Ascending aorta (tissue), 2 donors: ENCODE results near the gene CCBE1. TPM values are rescaled to one million over a fixed set of nuclear protein-coding genes. Genes with fewer than 3 reads are reported as not detected.

Source experiments
- DNase-seq, 2 donors: peaks; one replicate each; pipeline ENCODE4 v3.0.0-alpha.2; 2019; ENCODE audit warnings: low spot score in 2 of 2
- H3K27ac ChIP-seq, 2 donors: fragments of 200-600 bp; sonication (generic); one replicate each; pipeline ENCODE4 v1.5.1; 2016 to 2017; ENCODE audit warnings: mild to moderate bottlenecking in 1 of 2
- H3K27me3 ChIP-seq: fragments of 200-600 bp; sonication (generic); one replicate; pipeline ENCODE4 v1.5.1; 2017
- H3K36me3 ChIP-seq, 2 donors: fragments of 200-600 bp; sonication (generic); one replicate each; pipeline ENCODE4 v1.5.1; 2016
- H3K4me1 ChIP-seq, 2 donors: fragments of 200-600 bp; sonication (generic); one replicate each; pipeline ENCODE4 v1.5.1; 2016 to 2017; ENCODE audit warnings: mild to moderate bottlenecking in 1 of 2
- H3K4me3 ChIP-seq, 2 donors: fragments of 200-600 bp; sonication (generic); one replicate each; pipeline ENCODE4 v1.5.1; 2016 to 2017; ENCODE audit warnings: mild to moderate bottlenecking in 1 of 2
- H3K9me3 ChIP-seq, 2 donors: fragments of 200-600 bp; sonication (generic); one replicate each; pipeline ENCODE4 v1.5.1; 2016
- intact Hi-C: fragments of 100-400 bp; cut with DNase I; formaldehyde crosslinking; loops from one replicate; pipeline ENCODE4 v1.15.1; 2023
- total RNA-seq: library from RNA; depleted of rRNA; stranded (reverse); fragments of >200 nt; gene quantifications from one replicate; pipeline ENCODE4 v1.1.0, GENCODE V29; 2016
- TF ChIP-seq, protein P1 (sequence below), 3 experiments: fragments of 200-600 bp in 2 of 3; fragments of 450-650 bp in 1 of 3; sonication (generic) in 2 of 3; IDR thresholded peaks; one replicate each; pipeline ENCODE4 v1.5.1; 2016 to 2019; ENCODE audit warnings: antibody characterized with exemption in 3 of 3, mild to moderate bottlenecking in 1 of 3, moderate library complexity in 1 of 3

CCBE1 gene
- total RNA-seq, 1 donor from 2014 or later = 0.32 TPM

DNA sequence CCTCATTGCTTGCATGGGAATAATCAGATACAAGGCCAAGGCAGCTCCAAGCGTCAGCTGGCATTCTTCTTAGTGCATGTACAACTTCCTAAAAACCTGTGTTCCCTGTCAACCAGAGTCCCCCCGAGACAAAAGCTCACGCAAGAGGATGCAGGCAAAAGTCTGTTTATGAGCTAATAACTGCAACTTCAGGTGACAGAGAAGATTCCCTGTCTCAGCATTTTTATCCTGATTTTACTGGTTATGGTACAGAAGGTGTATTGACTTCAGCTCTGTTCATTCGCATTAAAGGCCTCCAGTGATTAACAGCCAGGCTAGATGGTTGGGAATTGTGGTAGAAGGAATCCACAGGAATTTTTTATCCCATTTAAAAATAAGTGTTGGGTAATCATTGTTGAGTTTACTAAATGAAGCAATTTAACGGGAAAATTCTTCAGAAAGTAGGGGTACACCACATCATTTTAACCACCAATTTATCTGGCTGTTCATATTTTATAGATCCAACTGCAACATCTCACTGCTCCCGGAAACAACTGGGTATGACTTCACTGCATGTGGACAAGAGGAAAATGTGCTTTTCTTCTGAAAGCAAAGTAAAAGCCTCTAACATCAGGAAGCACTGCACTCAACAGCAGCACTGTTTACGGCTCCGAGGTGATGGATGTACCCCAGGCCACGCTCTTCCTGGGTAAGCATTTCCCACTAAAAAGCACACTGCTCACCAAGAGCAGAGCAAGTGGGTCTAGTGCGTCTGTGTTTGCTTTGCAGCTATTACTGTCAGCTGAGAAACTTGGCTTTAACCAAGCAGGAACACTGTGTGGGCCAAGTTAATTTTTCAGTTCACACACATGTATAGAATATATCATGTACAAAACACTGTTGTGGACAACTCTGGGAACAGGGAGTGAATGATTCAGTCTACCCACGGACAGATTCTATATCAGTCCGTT is 31.9 kb downstream of the CCBE1 start:
- no peak for DNase-seq
- TF ChIP-seq, protein P1, sequence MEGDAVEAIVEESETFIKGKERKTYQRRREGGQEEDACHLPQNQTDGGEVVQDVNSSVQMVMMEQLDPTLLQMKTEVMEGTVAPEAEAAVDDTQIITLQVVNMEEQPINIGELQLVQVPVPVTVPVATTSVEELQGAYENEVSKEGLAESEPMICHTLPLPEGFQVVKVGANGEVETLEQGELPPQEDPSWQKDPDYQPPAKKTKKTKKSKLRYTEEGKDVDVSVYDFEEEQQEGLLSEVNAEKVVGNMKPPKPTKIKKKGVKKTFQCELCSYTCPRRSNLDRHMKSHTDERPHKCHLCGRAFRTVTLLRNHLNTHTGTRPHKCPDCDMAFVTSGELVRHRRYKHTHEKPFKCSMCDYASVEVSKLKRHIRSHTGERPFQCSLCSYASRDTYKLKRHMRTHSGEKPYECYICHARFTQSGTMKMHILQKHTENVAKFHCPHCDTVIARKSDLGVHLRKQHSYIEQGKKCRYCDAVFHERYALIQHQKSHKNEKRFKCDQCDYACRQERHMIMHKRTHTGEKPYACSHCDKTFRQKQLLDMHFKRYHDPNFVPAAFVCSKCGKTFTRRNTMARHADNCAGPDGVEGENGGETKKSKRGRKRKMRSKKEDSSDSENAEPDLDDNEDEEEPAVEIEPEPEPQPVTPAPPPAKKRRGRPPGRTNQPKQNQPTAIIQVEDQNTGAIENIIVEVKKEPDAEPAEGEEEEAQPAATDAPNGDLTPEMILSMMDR (IDR thresholded peaks at IDR 0.05) = no peak
- no peaks in the 10 kb centered on the region for H3K9me3 ChIP-seq
- H3K27me3 ChIP-seq = no peaks in the 10 kb centered on the region
- H3K27ac ChIP-seq = no peak overlapping the region
- intact Hi-C loops = no loop called here
- H3K4me3 ChIP-seq = no peak overlapping the region
- H3K36me3 ChIP-seq = no peaks in the 10 kb centered on the region
- H3K4me1 ChIP-seq = no peaks in the 10 kb centered on the region

GRCh38 chr18:59664329-59664728 is 32.9 kb downstream of the CCBE1 start:
- Histone ChIP-seq H3K27me3 (no peaks in the 10 kb centered on the region), H3K4me3 (no peak overlapping the region), H3K36me3 (no peaks in the 10 kb centered on the region), H3K4me1 (no peaks in the 10 kb centered on the region), H3K9me3 (no peaks in the 10 kb centered on the region), H3K27ac (no peak overlapping the region)
- TF ChIP-seq, protein P1 (IDR thresholded peaks at IDR 0.05) = no peak
- intact Hi-C loops = no loop called here
- DNase-seq = no peak

DNA sequence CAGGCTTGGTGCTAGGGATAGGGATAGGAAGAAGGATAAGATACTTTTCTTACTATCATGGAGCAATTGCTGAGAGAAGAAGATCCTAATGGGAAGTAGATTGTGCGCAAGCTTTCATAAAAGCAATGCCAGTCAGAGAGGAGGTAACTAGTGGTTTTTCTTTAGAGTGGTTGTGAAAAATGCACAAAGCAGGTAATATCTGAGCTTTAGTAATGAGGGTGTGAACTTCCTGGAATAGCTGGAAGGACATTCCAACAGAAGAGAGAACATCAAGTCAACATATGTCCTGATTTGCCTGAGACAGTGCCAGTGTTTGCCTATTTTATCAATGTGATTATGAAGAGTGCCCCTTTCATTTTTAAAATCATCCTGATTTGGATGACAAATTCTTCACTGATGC is 34.1 kb downstream of the CCBE1 start:
- TF ChIP-seq, protein P1 (IDR thresholded peaks at IDR 0.05) = no peak
- Histone ChIP-seq H3K9me3 (no peaks in the 10 kb centered on the region), H3K4me1 (no peaks in the 10 kb centered on the region), H3K27ac (no peak overlapping the region), H3K36me3 (no peaks in the 10 kb centered on the region), H3K27me3 (no peaks in the 10 kb centered on the region), H3K4me3 (no peak overlapping the region)
- intact Hi-C loops = no loop called here
- DNase-seq = no peak

GRCh38 chr18:59661891-59662701 is 35.1 kb downstream of the CCBE1 start:
- TF ChIP-seq, protein P1 (IDR thresholded peaks at IDR 0.05) = no peak
- no peaks in the 10 kb centered on the region for H3K27me3 ChIP-seq
- H3K27ac ChIP-seq = no peak overlapping the region
- no peaks in the 10 kb centered on the region for H3K36me3 ChIP-seq
- intact Hi-C loops = no loop called here
- no peaks in the 10 kb centered on the region for H3K9me3 ChIP-seq
- H3K4me3 ChIP-seq = no peak overlapping the region
- no peak for DNase-seq
- no peaks in the 10 kb centered on the region for H3K4me1 ChIP-seq

DNA sequence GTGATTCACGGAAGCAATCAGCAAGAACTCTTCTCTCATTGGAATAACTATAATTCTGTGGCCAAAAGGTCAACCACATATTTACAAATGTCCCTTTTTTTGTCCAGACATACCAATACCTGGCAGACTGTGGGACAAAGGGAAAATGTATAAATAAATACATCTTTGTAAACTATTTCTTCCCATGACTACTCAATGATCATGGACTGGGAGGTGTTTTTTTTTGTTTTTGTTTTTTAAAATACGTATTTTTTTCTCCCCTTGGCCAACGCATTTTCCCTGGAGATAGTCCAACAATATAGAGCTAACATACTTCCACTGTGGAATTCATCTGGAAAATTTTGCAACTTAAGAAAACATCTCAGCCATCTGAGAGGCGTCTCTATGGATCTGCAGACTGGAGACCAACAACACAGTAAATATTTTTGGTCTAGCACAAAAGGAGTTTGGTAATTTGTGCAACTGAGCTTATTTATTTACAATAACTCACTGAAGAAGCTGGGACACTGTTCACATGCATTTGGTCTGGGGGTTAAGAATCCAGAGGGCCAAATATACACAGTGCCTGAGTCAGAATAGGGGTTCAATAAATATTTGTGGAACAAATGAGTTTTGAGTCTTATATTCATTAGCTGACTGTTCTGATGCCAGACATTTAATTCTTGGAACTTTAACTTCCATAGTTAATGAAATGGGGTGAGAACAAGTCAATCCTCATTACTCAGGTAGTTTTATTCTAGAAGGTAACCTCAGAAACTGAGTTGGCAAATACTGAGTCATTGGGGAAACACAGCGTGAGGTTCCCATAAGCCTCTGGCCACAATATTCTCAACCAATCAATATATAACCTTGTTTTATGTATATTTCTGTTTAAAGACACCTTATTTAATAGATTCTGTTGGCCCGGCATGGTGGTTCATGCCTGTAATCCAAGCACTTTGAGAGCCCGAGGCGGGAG is 36.2 kb downstream of the CCBE1 start:
- no peak for DNase-seq
- no peak overlapping the region for H3K4me3 ChIP-seq
- no peaks in the 10 kb centered on the region for H3K4me1 ChIP-seq
- no peak overlapping the region for H3K27ac ChIP-seq
- no peaks in the 10 kb centered on the region for H3K9me3 ChIP-seq
- no peaks in the 10 kb centered on the region for H3K36me3 ChIP-seq
- TF ChIP-seq, protein P1 (IDR thresholded peaks at IDR 0.05) = no peak
- H3K27me3 ChIP-seq = no peaks in the 10 kb centered on the region
- intact Hi-C loops = no loop called here
